IMR-90 (cell line): ENCODE measurements around the gene CDX1. TPM values are rescaled to one million over a fixed set of nuclear protein-coding genes. Genes with fewer than 3 reads are reported as not detected.

ENCODE experiments used
- ATAC-seq: fragments of 200-7000 bp; cut with Tn5 transposase; 2 replicates; pipeline ENCODE4 v1.9.1; 2020; ENCODE audit warnings: low read depth, mild to moderate bottlenecking, moderate library complexity
- BruUV-seq: library from RNA; stranded (reverse); fragments of 400-500 nt; replicated peaks from 2 replicates; lab custom pipeline; 2021; lab: Mats Ljungman, UMichigan
- CTCF ChIA-PET: fragments of 300-600 bp; formaldehyde crosslinking; extraction: SDS; loops from one replicate; lab custom pipeline; 2021; ENCODE audit warnings: antibody characterized with exemption; lab: Yijun Ruan, JAX
- POLR2A ChIA-PET: fragments of 300-600 bp; sonication (Branson Sonifier 250); formaldehyde crosslinking; loops from one replicate; lab custom pipeline; 2022; ENCODE audit warnings: antibody characterized with exemption; ENCODE audit not compliant: unreplicated experiment; lab: Charles Lee
- DNase-seq: peaks from one replicate; pipeline ENCODE4 v3.0.0; 2013
- H2AFZ ChIP-seq: replicated peaks from 2 replicates; pipeline ENCODE3; 2013; ENCODE audit warnings: low read length, mild to moderate bottlenecking; ENCODE audit not compliant: poor library complexity
- H2AK5ac ChIP-seq: 2 replicates; pipeline ENCODE4 v1.6.1; 2013; ENCODE audit warnings: low read depth, low read length, inconsistent platforms
- H2AK9ac ChIP-seq: replicated peaks from 2 replicates; pipeline ENCODE3; 2013; ENCODE audit warnings: mild to moderate bottlenecking, low read depth, low read length, moderate library complexity; ENCODE audit not compliant: poor library complexity
- H2BK120ac ChIP-seq: 2 replicates; pipeline ENCODE4 v1.6.1; 2013; ENCODE audit warnings: low read depth, low read length, inconsistent platforms
- H2BK15ac ChIP-seq: 3 replicates; pipeline ENCODE4 v1.6.1; 2013; ENCODE audit warnings: low read depth, low read length, inconsistent platforms
- H2BK20ac ChIP-seq: 2 replicates; pipeline ENCODE4 v1.6.1; 2013; ENCODE audit warnings: low read depth, mild to moderate bottlenecking, inconsistent platforms, low read length, moderate library complexity
- H2BK5ac ChIP-seq: 2 replicates; pipeline ENCODE4 v1.6.1; 2013; ENCODE audit warnings: mild to moderate bottlenecking, low read depth, low read length, inconsistent platforms; ENCODE audit not compliant: poor library complexity, severe bottlenecking
- H3K14ac ChIP-seq: replicated peaks from 2 replicates; pipeline ENCODE4 v1.6.1; 2013; ENCODE audit warnings: low read depth, low read length, inconsistent platforms
- H3K18ac ChIP-seq: 2 replicates; pipeline ENCODE4 v1.6.1; 2013; ENCODE audit warnings: low read depth, low read length, control low read depth
- H3K23ac ChIP-seq: 2 replicates; pipeline ENCODE4 v1.6.1; 2013; ENCODE audit warnings: low read depth, low read length, inconsistent platforms
- H3K27ac ChIP-seq: 2 replicates; pipeline ENCODE4 v1.5.1; 2013; ENCODE audit warnings: mild to moderate bottlenecking, control low read depth, low read length; ENCODE audit not compliant: insufficient read depth
- H3K27me3 ChIP-seq: 2 replicates; pipeline ENCODE4 v1.6.1; 2013; ENCODE audit warnings: low read length; ENCODE audit not compliant: control insufficient read depth, insufficient read depth
- H3K36me3 ChIP-seq: 2 replicates; pipeline ENCODE4 v1.6.1; 2013; ENCODE audit warnings: low read length, mixed read lengths; ENCODE audit not compliant: control insufficient read depth, insufficient read depth
- H3K4ac ChIP-seq: 2 replicates; pipeline ENCODE4 v1.6.1; 2013; ENCODE audit warnings: low read depth, low read length, inconsistent platforms
- H3K4me1 ChIP-seq: 2 replicates; pipeline ENCODE4 v1.6.1; 2013; ENCODE audit warnings: low read length, mixed read lengths; ENCODE audit not compliant: control insufficient read depth, insufficient read depth
- H3K4me2 ChIP-seq: 2 replicates; pipeline ENCODE4 v1.6.1; 2013; ENCODE audit warnings: low read depth, mild to moderate bottlenecking, control low read depth, low read length, moderate library complexity
- H3K4me3 ChIP-seq: 2 replicates; pipeline ENCODE4 v1.5.1; 2013; ENCODE audit warnings: low read depth, mild to moderate bottlenecking, control low read depth, low read length, moderate library complexity; ENCODE audit not compliant: insufficient read depth
- H3K56ac ChIP-seq: 2 replicates; pipeline ENCODE4 v1.6.1; 2013; ENCODE audit warnings: low read length, inconsistent platforms; ENCODE audit not compliant: insufficient read depth; ENCODE audit errors: extremely low read depth
- H3K79me1 ChIP-seq, 2 experiments: 2 replicates each; pipeline ENCODE4 v1.6.1; 2013; ENCODE audit warnings: low read length in 2 of 2, inconsistent platforms in 1 of 2, low read depth in 1 of 2
- H3K9ac ChIP-seq: 2 replicates; pipeline ENCODE4 v1.6.1; 2013; ENCODE audit warnings: low read depth, low read length, control low read depth
- H3K9me1 ChIP-seq: 2 replicates; pipeline ENCODE4 v1.6.1; 2013; ENCODE audit warnings: low read length, inconsistent platforms; ENCODE audit not compliant: insufficient read depth
- H3K9me3 ChIP-seq: 2 replicates; pipeline ENCODE4 v1.6.1; 2013; ENCODE audit warnings: low read length; ENCODE audit not compliant: control insufficient read depth, insufficient read depth
- H4K20me1 ChIP-seq: 2 replicates; pipeline ENCODE4 v1.6.1; 2013; ENCODE audit warnings: low read length, inconsistent platforms; ENCODE audit not compliant: insufficient read depth
- H4K5ac ChIP-seq: 2 replicates; pipeline ENCODE4 v1.6.1; 2013; ENCODE audit warnings: mild to moderate bottlenecking, low read depth, low read length, control low read depth
- H4K8ac ChIP-seq, 2 experiments: 2 replicates each; pipeline ENCODE4 v1.6.1; 2013; ENCODE audit warnings: low read depth in 2 of 2, low read length in 2 of 2, control low read depth in 1 of 2, inconsistent platforms in 1 of 2
- H4K91ac ChIP-seq: 2 replicates; pipeline ENCODE4 v1.6.1; 2013; ENCODE audit warnings: low read depth, low read length, inconsistent platforms; ENCODE audit not compliant: insufficient read depth
- RAD21 ChIP-seq: IDR thresholded peaks from 2 replicates; pipeline ENCODE4 v1.6.1; 2012; ENCODE audit warnings: low read length, improper control_type of control experiment
- WGBS, 2 experiments: methylation state at CpG; one replicate each; pipeline versions ENCODE4 v1.1.5 to v1.1.7; 2013; ENCODE audit warnings: missing lambda C conversion rate in 2 of 2; ENCODE audit not compliant: insufficient read length in 1 of 2; ENCODE audit errors: extremely low coverage in 2 of 2; 5-methylcytosine and 5-hydroxymethylcytosine counted together
- dilution Hi-C: fragments of 300-500 bp; cut with HindIII; formaldehyde crosslinking; loops from one replicate; pipeline ENCODE4 v1.14.3; 2018; ENCODE audit warnings: low sequenced_read_pairs; ENCODE audit not compliant: unreplicated experiment
- in situ Hi-C: fragments of 300-500 bp; cut with MboI; formaldehyde crosslinking; loops from 3 replicates; pipeline ENCODE4 v1.14.3; 2019; ENCODE audit warnings: low sequenced_read_pairs, inconsistent platforms, mixed read lengths
- intact Hi-C: fragments of 100-400 bp; cut with micrococcal nuclease; formaldehyde crosslinking; loops from 2 replicates; pipeline ENCODE4 v1.10.0; 2022
- polyA plus RNA-seq, 3 experiments: library from polyadenylated mRNA; depleted of rRNA; stranded (reverse); fragments of >200 nt; gene quantifications; 2 replicates each; pipeline ENCODE4 v1.2.3, GENCODE V29; 2012; ENCODE audit warnings: low replicate concordance in 1 of 3
- total RNA-seq: library from RNA; depleted of rRNA; stranded (reverse); fragments of >200 nt; gene quantifications from 2 replicates; pipeline ENCODE4 v1.2.3, GENCODE V29; 2012

Gene CDX1
- total and polyA plus RNA-seq, 2 of the 4 experiments (the other 2 are of a cell fraction), result 0.18 to 0.24 TPM

- H4K91ac ChIP-seq, result no peak overlapping the region
- no peaks in the 10 kb centered on the region for H4K20me1 ChIP-seq
- no peak overlapping the region for H2AK5ac ChIP-seq
- no peak overlapping the region for H3K56ac ChIP-seq
- 81% methylated on average over 3 of the region's 11 CpGs; no CpG with 5 or more reads in 1 of the 2 experiments for WGBS, 2 experiments
- H3K79me1 ChIP-seq, result peaks cover 29 to 66% of the 10 kb centered on the region in 2 experiments
- no peak overlapping the region for H3K27ac ChIP-seq
- ATAC-seq (no peak), DNase-seq (no peak)
- no peak overlapping the region for H2AK9ac ChIP-seq
- H2BK20ac ChIP-seq, result no peak overlapping the region
- in situ Hi-C loops (no loop called here), intact Hi-C loops (no loop called here), dilution Hi-C loops (no loop called here)
- no peak overlapping the region for H2AFZ ChIP-seq
- no peaks in the 10 kb centered on the region for H3K9me3 ChIP-seq
- no peaks in the 10 kb centered on the region for H3K9me1 ChIP-seq
- H3K4me1 ChIP-seq, result 0 out of 2 replicates have a peak, but pooled peaks cover 1% of the 10 kb centered on the region
- H3K27me3 ChIP-seq, result no peaks in the 10 kb centered on the region
- no peak overlapping the region for H3K14ac ChIP-seq
- no peak overlapping the region for H3K18ac ChIP-seq
- no peak overlapping the region for H3K23ac ChIP-seq
- no TSS peak for BruUV-seq
- H2BK120ac ChIP-seq, result no peak overlapping the region
- H3K4me2 ChIP-seq, result no peak overlapping the region
- no peak overlapping the region for H3K9ac ChIP-seq
- H4K8ac ChIP-seq, result no peak overlapping the region
- H2BK5ac ChIP-seq, result no peak overlapping the region
- ChIA-PET POLR2A (no interaction called here), CTCF (no interaction called here)
- H3K4ac ChIP-seq, result no peak overlapping the region
- no peak overlapping the region for H2BK15ac ChIP-seq
- H3K4me3 ChIP-seq, result no peak overlapping the region
- TF ChIP-seq RAD21, result no peak
- H4K5ac ChIP-seq, result no peak overlapping the region
- H3K36me3 ChIP-seq, result peaks cover 94% of the 10 kb centered on the region
Observed at GRCh38 chr5:150124111-150124557, 42.4 kb upstream of the CDX1 start.
